Stimulated activated CD8-positive, alpha-beta memory T cell treated with anti-CD3 and anti-CD28 coated beads, Interleukin-15, amount 100 ng/mL, for 24 hours (primary cell): ENCODE data around the gene RAP1GAP.

Source experiments
- DNase-seq: peaks from one replicate; pipeline ENCODE4 v3.0.0-alpha.2; 2020; ENCODE audit warnings: low read depth

Gene RAP1GAP

GRCh38 chr1:21625390-21626190, 43.6 kb downstream of the RAP1GAP start:
- no peak for DNase-seq

DNA sequence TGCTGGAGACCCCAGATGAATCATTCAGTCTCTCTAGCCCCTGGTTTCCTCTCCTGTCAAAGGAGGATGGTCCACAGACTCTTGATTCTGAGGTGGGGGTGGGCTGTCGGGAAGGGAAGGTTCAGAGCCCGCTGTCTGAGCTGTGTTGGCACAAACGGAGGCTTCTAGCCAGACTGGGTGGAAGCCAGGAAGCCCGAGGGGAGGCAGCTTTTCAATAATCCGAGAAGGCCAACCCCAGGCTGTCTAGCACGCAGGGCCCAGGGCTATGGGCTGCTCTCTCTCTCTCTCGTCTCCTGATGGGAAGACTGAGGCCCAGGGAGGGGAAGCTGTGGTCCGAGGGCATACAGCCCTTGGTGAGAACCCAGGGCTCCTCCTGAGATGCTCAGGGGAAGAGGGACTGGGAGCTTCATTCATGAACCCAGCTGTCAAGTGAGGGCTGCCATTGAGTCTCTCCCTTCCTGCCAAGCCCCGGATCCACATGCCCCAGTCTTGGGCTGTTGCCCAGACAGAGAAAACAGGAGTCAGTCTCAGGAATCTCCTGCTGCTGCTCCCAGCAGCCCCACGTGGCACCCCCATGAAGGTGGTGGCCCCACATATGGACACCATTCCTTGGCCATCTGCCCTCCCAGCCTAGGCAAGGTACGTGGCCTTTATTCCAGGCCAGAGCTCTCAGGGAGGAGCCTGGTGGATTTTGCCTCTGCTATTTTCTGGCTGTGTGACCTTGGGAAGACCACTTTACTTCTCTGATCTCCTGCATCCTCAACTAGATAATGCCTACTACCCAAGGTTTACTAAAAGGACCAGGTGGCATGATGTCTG, 44.4 kb downstream of the RAP1GAP start:
- no peak for DNase-seq

GRCh38 chr1:21623410-21623961, 45.7 kb downstream of the RAP1GAP start:
- no peak for DNase-seq

DNA sequence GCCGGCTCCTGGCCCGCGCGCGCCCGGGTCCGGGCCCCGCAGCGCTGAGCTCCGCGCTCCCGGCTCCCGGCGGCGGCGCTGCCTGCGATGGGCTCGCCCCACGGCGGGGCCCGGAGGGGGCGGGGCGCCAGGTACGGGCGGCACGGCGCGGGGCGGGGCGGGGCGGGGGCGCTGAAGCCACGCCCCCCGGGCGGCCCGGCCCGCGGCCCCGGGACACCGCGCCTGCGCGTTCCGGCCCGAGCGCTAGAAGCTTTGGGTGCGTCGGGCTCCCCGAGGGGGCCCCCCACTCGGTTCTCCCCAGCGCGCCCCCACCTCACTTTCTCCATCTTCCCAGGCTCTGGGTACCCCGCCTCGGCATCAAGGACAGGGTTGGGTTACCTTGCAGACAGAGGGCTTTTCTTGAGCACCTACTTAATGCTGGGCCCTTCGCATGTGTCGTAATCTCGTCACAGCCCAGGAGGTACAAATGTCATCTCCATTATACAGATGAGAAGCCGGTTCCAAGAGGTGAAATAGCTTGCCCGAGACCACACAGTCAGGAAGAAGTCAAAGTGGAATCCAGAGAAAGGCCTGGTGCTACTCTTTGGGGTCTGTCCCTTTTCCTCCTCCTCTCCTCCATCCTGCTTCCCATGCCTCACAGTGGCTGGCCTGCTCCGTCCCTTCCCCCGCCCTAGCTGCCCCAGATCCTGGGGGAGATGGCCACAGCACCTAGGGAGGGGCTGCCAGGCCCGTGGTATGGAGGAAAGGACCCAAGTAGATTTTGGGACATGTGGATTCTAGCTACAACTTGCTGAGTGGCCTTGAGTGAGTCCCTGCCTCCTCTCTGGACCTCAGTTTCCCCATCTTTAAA, 46.5 kb downstream of the RAP1GAP start:
- DNase-seq: peak; percentile 26

DNA sequence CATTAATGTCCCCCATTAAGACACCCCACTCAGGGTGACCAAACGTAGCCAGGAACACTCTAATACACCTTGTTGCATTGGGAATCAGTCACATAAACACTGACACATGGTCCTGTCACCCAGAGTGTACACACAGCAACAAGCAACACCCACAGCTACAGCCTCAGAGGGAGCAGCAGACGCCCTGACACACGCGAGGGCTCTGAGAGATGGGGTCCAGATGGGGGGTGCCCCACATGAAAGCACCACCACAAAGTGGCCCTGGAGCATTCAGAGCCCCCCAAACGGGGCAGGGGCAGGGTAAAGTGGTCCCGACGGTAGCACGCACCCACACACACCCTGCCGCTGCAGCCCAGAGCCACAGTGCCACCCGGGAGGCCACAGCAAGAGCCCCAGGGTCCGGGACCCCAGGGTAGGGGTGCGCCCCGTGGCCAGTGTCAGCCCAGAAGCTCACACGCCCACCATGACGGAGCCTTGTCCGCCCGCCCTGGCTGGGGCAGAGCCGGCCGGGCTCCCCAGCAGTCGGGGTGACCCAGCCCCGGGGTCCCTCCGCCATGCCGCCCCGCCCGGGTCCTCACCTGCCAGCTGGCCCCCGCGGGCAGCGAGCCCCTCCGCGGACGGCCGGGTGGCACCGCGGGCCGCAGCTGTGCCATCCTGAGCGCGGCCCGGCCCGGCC, 47.3 kb downstream of the RAP1GAP start:
- DNase-seq: no peak

GRCh38 chr1:21621051-21621450, 48.1 kb downstream of the RAP1GAP start:
- no peak for DNase-seq

GRCh38 chr1:21620496-21620895, 48.7 kb downstream of the RAP1GAP start:
- DNase-seq: no peak

- DNase-seq: no peak
These were observed 49.1 kb downstream of the RAP1GAP start for GRCh38 chr1:21620011-21620410.

DNA sequence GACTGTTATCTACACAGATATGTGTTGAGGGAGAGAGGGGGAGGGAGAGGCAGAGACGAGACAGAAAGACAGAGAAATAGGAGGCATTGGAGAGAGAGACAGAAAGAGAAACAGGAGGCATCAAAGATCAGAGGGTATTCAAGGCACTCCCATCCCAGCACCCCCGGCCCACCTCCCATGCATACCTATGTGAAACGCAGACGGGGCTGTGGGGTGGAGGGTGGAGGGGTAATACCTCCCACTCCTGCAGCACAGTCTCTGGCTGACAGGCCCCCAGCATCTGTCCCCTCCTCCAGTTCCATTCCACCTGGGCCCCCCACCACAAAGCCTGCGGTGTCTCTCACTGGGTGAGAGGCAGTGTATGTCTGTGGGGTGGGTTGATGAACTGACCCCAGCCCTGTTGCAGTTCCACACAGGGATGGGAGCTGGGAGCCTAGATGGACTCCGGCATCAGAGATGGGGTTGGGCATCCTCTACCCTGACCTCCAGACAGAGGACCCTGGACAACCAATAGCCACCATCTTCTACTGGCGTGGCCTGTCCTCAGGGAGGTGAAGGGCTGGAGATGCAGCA, 49.7 kb downstream of the RAP1GAP start:
- no peak for DNase-seq

GRCh38 chr1:21618561-21619374, 50.4 kb downstream of the RAP1GAP start:
- DNase-seq: no peak

DNA sequence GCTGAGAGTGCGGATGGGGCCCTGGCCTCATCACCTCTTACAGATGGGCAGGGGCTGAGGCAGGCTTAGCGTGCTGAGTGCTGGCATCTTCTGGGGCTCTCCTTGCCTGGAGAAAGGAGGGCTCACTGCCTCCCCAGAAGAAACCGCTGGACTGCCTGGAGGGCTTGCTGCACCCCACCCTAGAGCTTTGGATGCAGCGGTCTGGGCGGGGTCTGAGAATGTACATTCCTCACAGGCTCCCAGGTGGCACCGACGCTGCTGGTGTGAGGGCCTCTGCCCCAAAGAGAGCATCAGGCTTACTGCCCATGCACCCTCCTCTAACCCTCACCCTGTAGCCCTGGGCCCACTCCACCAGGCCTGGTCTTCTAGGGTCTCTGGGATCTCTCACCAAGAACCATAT, 51.1 kb downstream of the RAP1GAP start:
- no peak for DNase-seq

- no peak for DNase-seq
These were observed 51.9 kb downstream of the RAP1GAP start for GRCh38 chr1:21617126-21617738.

DNA sequence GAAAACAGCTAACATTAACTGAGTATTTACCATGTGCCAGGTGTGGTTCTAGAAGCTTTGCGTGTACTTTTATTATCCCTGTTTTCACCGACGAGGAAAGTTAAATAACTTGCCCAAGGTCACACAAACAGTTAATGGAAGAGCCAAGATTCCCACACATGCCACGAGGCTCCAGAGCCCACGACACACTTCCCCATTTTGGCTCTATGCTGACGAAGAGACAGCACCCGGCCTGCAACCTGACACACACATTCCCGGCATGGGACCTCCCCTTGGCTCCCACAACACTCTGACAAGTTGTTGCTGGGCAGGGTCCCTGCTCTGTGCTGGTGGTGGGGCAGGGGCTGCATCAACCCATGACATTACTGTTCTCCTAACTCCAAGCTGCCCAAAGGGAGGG, 52.8 kb downstream of the RAP1GAP start:
- no peak for DNase-seq

DNA sequence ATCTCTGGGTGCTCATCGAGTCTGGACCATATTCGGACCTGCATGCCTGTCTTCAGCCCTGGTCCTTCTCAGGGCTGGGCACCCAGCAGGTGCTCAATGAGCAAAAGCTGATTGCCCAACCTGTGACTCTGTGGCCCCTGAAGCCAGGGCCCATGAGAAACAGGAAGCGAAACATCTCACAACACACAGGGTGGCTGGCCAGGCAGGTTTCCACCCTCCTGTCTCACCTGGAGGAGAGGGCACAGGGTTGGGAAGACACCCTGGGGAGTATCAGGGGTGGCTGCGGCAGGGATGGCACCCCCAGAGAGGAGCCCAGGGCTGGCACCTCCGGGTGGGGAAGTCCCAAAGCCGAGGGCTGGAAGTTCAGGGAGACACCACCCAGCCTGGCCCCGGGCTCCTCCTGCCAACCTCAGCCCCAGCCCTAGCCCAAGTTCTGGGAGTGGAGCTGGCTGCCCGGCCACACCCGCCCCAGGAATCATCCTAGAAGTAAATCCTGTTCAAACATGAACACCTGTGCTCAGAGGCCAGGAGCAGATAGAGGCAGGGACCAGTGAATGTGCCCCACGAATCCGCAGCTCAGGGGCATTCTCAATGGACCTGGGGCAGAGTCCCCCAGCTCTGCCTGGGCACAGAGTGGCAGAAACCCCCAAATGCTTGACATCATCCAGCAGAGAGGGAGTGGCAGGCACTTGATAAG, 54.6 kb downstream of the RAP1GAP start:
- no peak for DNase-seq

DNA sequence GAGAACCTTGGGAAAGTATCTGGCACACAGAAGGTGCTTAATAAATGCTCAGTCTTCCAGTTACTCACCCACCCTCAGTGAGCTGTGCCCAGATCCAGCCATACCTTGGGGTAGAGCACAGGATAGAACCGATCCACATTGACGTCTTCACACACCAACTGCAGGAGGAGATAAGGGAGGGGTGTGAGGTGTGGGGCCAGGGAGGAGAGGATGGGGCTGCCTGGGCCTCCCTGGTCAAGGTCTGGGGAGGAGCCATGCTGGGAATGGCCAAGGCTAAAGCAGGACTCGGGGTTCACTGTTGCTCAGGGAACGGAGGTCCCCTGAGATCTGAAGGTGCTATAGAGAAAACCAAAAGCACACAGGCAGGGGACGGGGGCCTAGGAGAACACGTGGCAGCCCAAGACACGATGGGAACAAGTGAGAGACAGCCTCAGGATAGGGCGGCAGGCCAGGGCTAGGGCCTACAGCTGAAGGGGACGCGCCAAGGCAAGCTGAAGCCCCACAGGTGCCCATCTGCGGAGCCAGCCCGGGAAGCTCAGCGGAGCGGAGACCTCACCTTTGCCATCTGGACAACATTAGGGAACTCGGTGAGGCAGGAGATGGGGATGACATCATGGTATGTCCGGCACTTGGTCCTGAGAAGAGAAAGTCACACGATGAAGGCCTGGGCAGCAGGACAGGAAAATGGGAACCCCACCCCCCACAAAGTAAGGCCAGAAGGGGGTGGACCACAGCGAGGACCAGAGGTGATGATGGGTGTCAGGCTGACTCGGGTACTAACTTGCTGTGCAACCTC, 55.9 kb downstream of the RAP1GAP start:
- no peak for DNase-seq

GRCh38 chr1:21612057-21612456, 57.1 kb downstream of the RAP1GAP start:
- DNase-seq: no peak

DNA sequence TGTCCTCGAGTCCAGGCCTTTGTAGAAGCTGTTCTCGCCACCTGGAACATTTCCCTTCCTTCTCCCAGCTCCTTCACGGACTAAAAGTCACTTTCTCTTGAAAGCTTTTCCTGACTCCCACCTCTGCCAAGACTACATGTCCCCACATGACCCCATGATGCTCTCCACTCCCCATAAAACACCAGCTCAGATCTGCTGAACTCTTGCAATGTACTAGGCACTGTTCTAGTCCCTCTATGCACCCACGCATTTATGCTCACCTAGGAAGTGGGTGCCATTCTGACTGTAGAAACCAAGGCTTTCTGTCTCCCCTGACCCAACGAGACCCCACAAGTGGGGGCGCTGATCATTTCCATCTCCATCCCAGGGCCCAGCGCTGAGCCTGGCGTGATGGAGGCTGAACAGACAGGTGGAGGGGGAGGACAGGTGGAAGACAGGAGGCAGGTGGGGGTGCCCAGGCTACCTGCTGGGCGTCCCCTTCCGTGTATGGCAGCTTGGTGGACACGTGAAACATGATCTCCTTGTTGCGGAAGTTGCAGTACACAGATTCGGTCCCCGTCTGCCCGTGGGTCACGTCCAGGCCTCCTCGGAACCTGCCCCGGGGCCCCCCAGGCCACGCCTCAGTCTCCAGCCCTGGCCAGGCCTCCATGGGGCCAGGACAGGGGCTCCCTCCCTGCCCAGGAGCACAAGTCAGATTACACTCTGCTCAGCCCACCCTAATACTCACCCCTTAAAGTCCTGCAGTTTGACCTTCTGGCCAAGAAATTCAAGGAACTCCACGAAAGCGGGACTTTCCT, 58.0 kb downstream of the RAP1GAP start:
- no peak for DNase-seq

DNA sequence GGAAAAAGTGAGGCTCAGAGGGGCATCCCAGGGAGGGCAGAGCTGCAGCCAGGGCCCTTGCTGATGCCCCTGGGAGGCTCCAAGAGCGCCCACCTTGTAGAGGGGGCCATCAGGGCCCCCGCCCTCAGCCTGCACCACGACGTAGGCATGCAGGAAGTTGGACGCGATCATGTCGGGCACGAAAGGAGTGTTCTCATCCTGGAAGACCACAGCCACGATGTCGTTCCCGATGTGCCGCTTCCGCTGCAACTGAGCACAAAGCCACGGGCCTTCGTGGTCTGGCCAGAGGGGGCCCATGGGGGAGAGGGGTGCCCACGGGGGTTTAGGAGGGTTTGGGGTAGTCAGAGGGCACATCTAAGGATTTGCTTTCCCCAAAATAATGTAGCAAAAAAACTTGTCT, 59.1 kb downstream of the RAP1GAP start:
- no peak for DNase-seq
